HCT116 (cell line): ENCODE results near the gene OSBPL5. TPM values are rescaled to one million over a fixed set of nuclear protein-coding genes. Genes with fewer than 3 reads are reported as not detected.

Source experiments
- ATAC-seq: fragments of 200-7000 bp; cut with Tn5 transposase; 2 replicates; pipeline ENCODE4 v1.9.1; 2020; ENCODE audit warnings: mild to moderate bottlenecking, moderate library complexity
- BruUV-seq: library from RNA; stranded (reverse); fragments of 400-500 nt; replicated peaks from 2 replicates; lab custom pipeline; 2021; lab: Mats Ljungman, UMichigan
- CTCF ChIA-PET: fragments of 300-600 bp; sonication (Branson Sonifier 250); formaldehyde crosslinking; loops from one replicate; lab custom pipeline; 2021; ENCODE audit warnings: antibody characterized with exemption; lab: Charles Lee
- POLR2A ChIA-PET: fragments of 300-600, 350-600 bp; sonication (Branson Sonifier 250); formaldehyde crosslinking; loops from one replicate; lab custom pipeline; 2021; ENCODE audit warnings: antibody characterized with exemption; lab: Charles Lee
- RAD21 ChIA-PET, 2 experiments: fragments of 300-600 bp; sonication (Branson Sonifier 250); formaldehyde crosslinking; loops; one replicate each; lab custom pipeline; 2023; ENCODE audit warnings: low total read pairs in 2 of 2; ENCODE audit not compliant: uncharacterized antibody in 2 of 2, unreplicated experiment in 2 of 2, low non-redundant PET in 1 of 2; lab: Charles Lee
- DNase-seq: peaks from one replicate; pipeline ENCODE4 v3.0.0-alpha.2; 2010; ENCODE audit warnings: low read depth, low spot score
- H2AFZ ChIP-seq: fragments of 200-600 bp; shearing (Covaris generic), sonication (generic); 2 replicates; pipeline ENCODE4 v1.6.1; 2017; ENCODE audit warnings: low read depth, mixed run types, mixed read lengths, antibody characterized with exemption, low read length; ENCODE audit not compliant: poor library complexity, severe bottlenecking
- H3K27ac ChIP-seq: 2 replicates; pipeline ENCODE4 v1.5.1; 2012; ENCODE audit warnings: low read depth, low read length
- H3K27me3 ChIP-seq: fragments of 200-600 bp; sonication (generic); 2 replicates; pipeline ENCODE4 v1.6.1; 2016; ENCODE audit warnings: mixed run types, low read length, mixed read lengths; ENCODE audit not compliant: insufficient read depth
- H3K36me3 ChIP-seq, 2 experiments: fragments of 200-500 bp in 1 of 2; fragments of 200-600 bp in 1 of 2; sonication (Bioruptor generic) in 1 of 2; sonication (generic) in 1 of 2; 2 replicates each; pipeline versions ENCODE4 v1.5.1 to v1.6.1; 2014 to 2016; ENCODE audit warnings: low read length in 2 of 2, inconsistent platforms in 1 of 2, mixed read lengths in 1 of 2, mixed run types in 1 of 2; ENCODE audit not compliant: insufficient read depth in 2 of 2, control insufficient read depth in 1 of 2
- H3K4me1 ChIP-seq, 2 experiments: fragments of 200-600 bp in 1 of 2; sonication (generic) in 1 of 2; 2 replicates each; pipeline versions ENCODE4 v1.5.1 to v1.6.1; 2012 to 2017; ENCODE audit warnings: low read length in 2 of 2, inconsistent platforms in 1 of 2, mild to moderate bottlenecking in 1 of 2, mixed read lengths in 1 of 2, mixed run types in 1 of 2, moderate library complexity in 1 of 2; ENCODE audit not compliant: insufficient read depth in 2 of 2, control insufficient read depth in 1 of 2
- H3K4me2 ChIP-seq: fragments of 200-600 bp; sonication (generic); 2 replicates; pipeline ENCODE4 v1.6.1; 2017; ENCODE audit warnings: mixed run types, low read length, mixed read lengths
- H3K4me3 ChIP-seq, 2 experiments: fragments of 200-600 bp in 1 of 2; sonication (generic) in 1 of 2; replicated peaks in 1 of 2; 2 replicates each; pipeline ENCODE4 v1.5.1; 2011 to 2016; ENCODE audit warnings: low read length in 2 of 2, control low read depth in 1 of 2, low read depth in 1 of 2, mild to moderate bottlenecking in 1 of 2, mixed read lengths in 1 of 2, mixed run types in 1 of 2
- H3K79me2 ChIP-seq: fragments of 200-600 bp; sonication (generic); 2 replicates; pipeline ENCODE4 v1.6.1; 2017; ENCODE audit warnings: mild to moderate bottlenecking, mixed run types, low read length, moderate library complexity, mixed read lengths; ENCODE audit not compliant: insufficient read depth
- H3K9ac ChIP-seq: fragments of 200-600 bp; sonication (generic); 2 replicates; pipeline ENCODE4 v1.6.1; 2016; ENCODE audit warnings: low read length, mixed read lengths
- H3K9me2 ChIP-seq: fragments of 200-600 bp; sonication (generic), shearing (Covaris generic); 2 replicates; pipeline ENCODE4 v1.6.1; 2017; ENCODE audit warnings: mixed run types, mild to moderate bottlenecking, moderate library complexity; ENCODE audit not compliant: insufficient read depth
- H3K9me3 ChIP-seq, 2 experiments: fragments of 200-500 bp in 1 of 2; fragments of 200-600 bp in 1 of 2; sonication (Bioruptor generic) in 1 of 2; sonication (generic) in 1 of 2; 2 replicates each; pipeline ENCODE4 v1.6.1; 2014 to 2017; ENCODE audit warnings: low read length in 2 of 2, mixed read lengths in 2 of 2, inconsistent platforms in 1 of 2, low read depth in 1 of 2, mild to moderate bottlenecking in 1 of 2, mixed run types in 1 of 2, moderate library complexity in 1 of 2; ENCODE audit not compliant: control insufficient read depth in 1 of 2, insufficient read depth in 1 of 2
- H4K20me1 ChIP-seq: fragments of 200-600 bp; sonication (generic), shearing (Covaris generic); 2 replicates; pipeline ENCODE4 v1.6.1; 2017; ENCODE audit warnings: mixed run types, mild to moderate bottlenecking, moderate library complexity; ENCODE audit not compliant: insufficient read depth
- CEBPB ChIP-seq: IDR thresholded peaks from 2 replicates; pipeline ENCODE4 v1.6.1; 2012; ENCODE audit warnings: low read depth
- EZH2 ChIP-seq: fragments of 200-600 bp; sonication (generic); IDR thresholded peaks from 2 replicates; pipeline ENCODE4 v1.6.1; 2017; ENCODE audit warnings: antibody characterized with exemption, mixed run types
- EZH2phosphoT487 ChIP-seq: fragments of 200-600 bp; IDR thresholded peaks from 2 replicates; pipeline ENCODE4 v1.6.1; 2018; ENCODE audit warnings: antibody characterized with exemption, borderline replicate concordance
- JUND ChIP-seq: IDR thresholded peaks from 2 replicates; pipeline ENCODE4 v1.6.1; 2012
- SRF ChIP-seq: IDR thresholded peaks from 2 replicates; pipeline ENCODE4 v1.6.1; 2012; ENCODE audit warnings: low read depth
- ZFX ChIP-seq: fragments of 450-650 bp; IDR thresholded peaks from 2 replicates; pipeline ENCODE4 v1.6.1; 2017
- intact Hi-C: fragments of 100-400 bp; cut with micrococcal nuclease; formaldehyde crosslinking; loops from 2 replicates; pipeline ENCODE4 v1.10.0; 2022
- total RNA-seq: library from RNA; stranded (reverse); gene quantifications from one replicate; pipeline ENCODE4 v1.2.1, GENCODE V29; 2021; ENCODE audit not compliant: unreplicated experiment
- TF ChIP-seq, protein P1 (sequence below): IDR thresholded peaks from 2 replicates; pipeline ENCODE4 v1.6.1; 2012; ENCODE audit warnings: low read depth
- TF ChIP-seq, protein P2 (sequence below): IDR thresholded peaks from 2 replicates; pipeline ENCODE4 v1.6.1; 2011; ENCODE audit warnings: mild to moderate bottlenecking, low read length, moderate library complexity; ENCODE audit not compliant: insufficient replicate concordance; ENCODE audit errors: extremely low read depth

The OSBPL5 gene
- total RNA-seq, 1 experiment from 2014 or later = 44.2 TPM

GRCh38 chr11:3193373-3194015, 28.4 kb upstream of the OSBPL5 start (continued):
- no peak for TF ChIP-seq SRF

GRCh38 chr11:3192511-3193372, 27.6 kb upstream of the OSBPL5 start:
- Histone ChIP-seq H3K36me3 (no peaks in the 10 kb centered on the region), H3K4me3 (no peak overlapping the region), H3K9ac (no peak overlapping the region), H4K20me1 (no peaks in the 10 kb centered on the region), H3K4me2 (no peak overlapping the region), H3K9me2 (no peaks in the 10 kb centered on the region), H2AFZ (no peak overlapping the region), H3K27ac (no peak overlapping the region), H3K4me1 (no peaks in the 10 kb centered on the region), H3K27me3 (no peaks in the 10 kb centered on the region), H3K79me2 (no peaks in the 10 kb centered on the region), H3K9me3 (no peaks in the 10 kb centered on the region)
- no TSS peak for BruUV-seq
- POLR2A ChIA-PET = no interaction called here
- RAD21 ChIA-PET = no interaction called here
- ATAC-seq = no peak
- intact Hi-C loops = no loop called here
- CTCF ChIA-PET = no interaction called here
- TF ChIP-seq EZH2phosphoT487 (no peak), ZFX (no peak), JUND (no peak), EZH2 (no peak), CEBPB (no peak)
- TF ChIP-seq, protein P1, sequence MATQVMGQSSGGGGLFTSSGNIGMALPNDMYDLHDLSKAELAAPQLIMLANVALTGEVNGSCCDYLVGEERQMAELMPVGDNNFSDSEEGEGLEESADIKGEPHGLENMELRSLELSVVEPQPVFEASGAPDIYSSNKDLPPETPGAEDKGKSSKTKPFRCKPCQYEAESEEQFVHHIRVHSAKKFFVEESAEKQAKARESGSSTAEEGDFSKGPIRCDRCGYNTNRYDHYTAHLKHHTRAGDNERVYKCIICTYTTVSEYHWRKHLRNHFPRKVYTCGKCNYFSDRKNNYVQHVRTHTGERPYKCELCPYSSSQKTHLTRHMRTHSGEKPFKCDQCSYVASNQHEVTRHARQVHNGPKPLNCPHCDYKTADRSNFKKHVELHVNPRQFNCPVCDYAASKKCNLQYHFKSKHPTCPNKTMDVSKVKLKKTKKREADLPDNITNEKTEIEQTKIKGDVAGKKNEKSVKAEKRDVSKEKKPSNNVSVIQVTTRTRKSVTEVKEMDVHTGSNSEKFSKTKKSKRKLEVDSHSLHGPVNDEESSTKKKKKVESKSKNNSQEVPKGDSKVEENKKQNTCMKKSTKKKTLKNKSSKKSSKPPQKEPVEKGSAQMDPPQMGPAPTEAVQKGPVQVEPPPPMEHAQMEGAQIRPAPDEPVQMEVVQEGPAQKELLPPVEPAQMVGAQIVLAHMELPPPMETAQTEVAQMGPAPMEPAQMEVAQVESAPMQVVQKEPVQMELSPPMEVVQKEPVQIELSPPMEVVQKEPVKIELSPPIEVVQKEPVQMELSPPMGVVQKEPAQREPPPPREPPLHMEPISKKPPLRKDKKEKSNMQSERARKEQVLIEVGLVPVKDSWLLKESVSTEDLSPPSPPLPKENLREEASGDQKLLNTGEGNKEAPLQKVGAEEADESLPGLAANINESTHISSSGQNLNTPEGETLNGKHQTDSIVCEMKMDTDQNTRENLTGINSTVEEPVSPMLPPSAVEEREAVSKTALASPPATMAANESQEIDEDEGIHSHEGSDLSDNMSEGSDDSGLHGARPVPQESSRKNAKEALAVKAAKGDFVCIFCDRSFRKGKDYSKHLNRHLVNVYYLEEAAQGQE = no peak
- TF ChIP-seq, protein P2, sequence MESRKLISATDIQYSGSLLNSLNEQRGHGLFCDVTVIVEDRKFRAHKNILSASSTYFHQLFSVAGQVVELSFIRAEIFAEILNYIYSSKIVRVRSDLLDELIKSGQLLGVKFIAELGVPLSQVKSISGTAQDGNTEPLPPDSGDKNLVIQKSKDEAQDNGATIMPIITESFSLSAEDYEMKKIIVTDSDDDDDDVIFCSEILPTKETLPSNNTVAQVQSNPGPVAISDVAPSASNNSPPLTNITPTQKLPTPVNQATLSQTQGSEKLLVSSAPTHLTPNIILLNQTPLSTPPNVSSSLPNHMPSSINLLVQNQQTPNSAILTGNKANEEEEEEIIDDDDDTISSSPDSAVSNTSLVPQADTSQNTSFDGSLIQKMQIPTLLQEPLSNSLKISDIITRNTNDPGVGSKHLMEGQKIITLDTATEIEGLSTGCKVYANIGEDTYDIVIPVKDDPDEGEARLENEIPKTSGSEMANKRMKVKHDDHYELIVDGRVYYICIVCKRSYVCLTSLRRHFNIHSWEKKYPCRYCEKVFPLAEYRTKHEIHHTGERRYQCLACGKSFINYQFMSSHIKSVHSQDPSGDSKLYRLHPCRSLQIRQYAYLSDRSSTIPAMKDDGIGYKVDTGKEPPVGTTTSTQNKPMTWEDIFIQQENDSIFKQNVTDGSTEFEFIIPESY = no peak
- DNase-seq = no peak
